K562 (cell line): ENCODE results near the gene P2RX5. TPM values are rescaled to one million over a fixed set of nuclear protein-coding genes. Genes with fewer than 3 reads are reported as not detected.

ENCODE experiments used
- ATAC-seq: fragments of 200-7000 bp; cut with Tn5 transposase; 3 replicates; pipeline ENCODE4 v1.9.1; 2020; ENCODE audit warnings: moderate library complexity
- BruUV-seq: library from RNA; stranded (reverse); fragments of 400-500 nt; replicated peaks from 2 replicates; lab custom pipeline; 2021; lab: Mats Ljungman, UMichigan
- CTCF ChIA-PET: fragments of 300-600 bp; formaldehyde crosslinking; extraction: SDS; loops from one replicate; lab custom pipeline; 2021; ENCODE audit warnings: low intra/inter-chr PET ratio; lab: Yijun Ruan, JAX
- POLR2A ChIA-PET: fragments of 300-600, 350-650 bp; sonication (Branson Sonifier 250); formaldehyde crosslinking; extraction: SDS; loops from one replicate; lab custom pipeline; 2021; ENCODE audit warnings: antibody characterized with exemption, inconsistent platforms; lab: Yijun Ruan, JAX
- DNase-seq, 4 experiments: peaks; one replicate each; pipeline versions ENCODE4 v3.0.0 to v3.0.0-alpha.2; 2011 to 2018; ENCODE audit warnings: low spot score in 3 of 4, mixed read lengths in 3 of 4; ENCODE audit errors: extremely low read depth in 1 of 4
- FAIRE-seq: peaks from 2 replicates; lab custom pipeline; 2011; peaks lifted over from hg19 to GRCh38; lab: Jason Lieb, UNC
- H2AFZ ChIP-seq: 2 replicates; pipeline ENCODE4 v1.6.0; 2011; ENCODE audit warnings: low read depth, low read length, control low read depth, inconsistent platforms
- H3K27ac ChIP-seq: fragments of 200-600 bp; 3 replicates; pipeline ENCODE4 v1.8.0; 2011; ENCODE audit warnings: low read depth, mild to moderate bottlenecking, control low read depth, inconsistent platforms, low read length, moderate library complexity, mixed read lengths; ENCODE audit errors: extremely low read depth
- H3K27me3 ChIP-seq, 2 experiments: fragments of 300-600 bp in 1 of 2; 2 replicates in 1 of 2; 3 replicates in 1 of 2; pipeline versions ENCODE4 v1.6.0 to v1.8.0; 2011; ENCODE audit warnings: inconsistent platforms in 2 of 2, low read length in 2 of 2, mild to moderate bottlenecking in 1 of 2, mixed read lengths in 1 of 2, moderate library complexity in 1 of 2; ENCODE audit not compliant: control insufficient read depth in 2 of 2, insufficient read depth in 2 of 2
- H3K36me3 ChIP-seq: fragments of 300-600 bp; 3 replicates; pipeline ENCODE4 v1.8.0; 2011; ENCODE audit warnings: mild to moderate bottlenecking, low read length, inconsistent platforms; ENCODE audit not compliant: control insufficient read depth, insufficient read depth
- H3K4me1 ChIP-seq, 2 experiments: fragments of 200-600 bp in 1 of 2; replicated peaks in 1 of 2; 2 replicates in 1 of 2; 3 replicates in 1 of 2; pipeline versions ENCODE4 v1.5.1 to v1.8.0; 2011; ENCODE audit warnings: inconsistent platforms in 2 of 2, low read length in 2 of 2, mild to moderate bottlenecking in 1 of 2, mixed read lengths in 1 of 2, moderate library complexity in 1 of 2; ENCODE audit not compliant: control insufficient read depth in 2 of 2, insufficient read depth in 2 of 2
- H3K4me2 ChIP-seq: 2 replicates; pipeline ENCODE4 v1.6.1; 2011; ENCODE audit warnings: low read length, control low read depth, inconsistent platforms, mixed read lengths; ENCODE audit not compliant: insufficient read depth
- H3K4me3 ChIP-seq: fragments of 200-600 bp; sonication (generic), shearing (Covaris generic); 2 replicates; pipeline ENCODE4 v1.5.1; 2016; ENCODE audit warnings: control low read depth, inconsistent platforms
- H3K79me2 ChIP-seq: fragments of 200-600 bp; 3 replicates; pipeline ENCODE4 v1.8.0; 2011; ENCODE audit warnings: low read length, inconsistent platforms; ENCODE audit not compliant: control insufficient read depth, insufficient read depth
- H3K9ac ChIP-seq, 2 experiments: 2 replicates each; pipeline versions ENCODE4 v1.6.0 to v1.6.1; 2011; ENCODE audit warnings: low read depth in 2 of 2, low read length in 2 of 2, control low read depth in 1 of 2, inconsistent platforms in 1 of 2, mild to moderate bottlenecking in 1 of 2, mixed read lengths in 1 of 2; ENCODE audit not compliant: insufficient read depth in 1 of 2
- H3K9me1 ChIP-seq: one replicate; pipeline ENCODE4 v1.6.0; 2011; ENCODE audit warnings: inconsistent platforms, mild to moderate bottlenecking, low read length, moderate library complexity; ENCODE audit not compliant: control insufficient read depth, insufficient read depth
- H3K9me3 ChIP-seq: replicated peaks from 2 replicates; pipeline ENCODE4 v1.5.1; 2011; ENCODE audit warnings: low read depth, low read length, inconsistent platforms; ENCODE audit not compliant: control insufficient read depth, insufficient read depth
- H4K20me1 ChIP-seq: replicated peaks from 2 replicates; pipeline ENCODE4 v1.6.1; 2011; ENCODE audit warnings: low read length, inconsistent platforms, mixed read lengths; ENCODE audit not compliant: control insufficient read depth, insufficient read depth
- CBFA2T3 ChIP-seq: fragments of 450-650 bp; IDR thresholded peaks from 2 replicates; pipeline ENCODE4 v1.6.1; 2017
- CHD1 ChIP-seq: fragments of 200-600 bp; sonication (generic); IDR thresholded peaks from one replicate; pipeline ENCODE4 v1.6.1; 2012; ENCODE audit warnings: mild to moderate bottlenecking, moderate library complexity, low read length, inconsistent platforms
- CREM ChIP-seq: IDR thresholded peaks from 2 replicates; pipeline ENCODE4 v1.6.1; 2014; ENCODE audit warnings: antibody characterized with exemption, low read depth
- DPF2 ChIP-seq: fragments of 450-650 bp; IDR thresholded peaks from 2 replicates; pipeline ENCODE4 v1.6.1; 2016
- EWSR1 ChIP-seq: fragments of 450-650 bp; IDR thresholded peaks from 2 replicates; pipeline ENCODE4 v1.6.1; 2018; ENCODE audit warnings: borderline replicate concordance, mild to moderate bottlenecking, low read depth, moderate library complexity; ENCODE audit not compliant: partially characterized antibody
- HNRNPK ChIP-seq: fragments of 200-400 bp; formaldehyde crosslinking; IDR thresholded peaks from one replicate; pipeline ENCODE4 v1.6.1; 2018; ENCODE audit warnings: mild to moderate bottlenecking, low read depth, low read length; ENCODE audit not compliant: poor library complexity, severe bottlenecking
- HNRNPL ChIP-seq: fragments of 200-400 bp; formaldehyde crosslinking; IDR thresholded peaks from 2 replicates; pipeline ENCODE4 v1.6.1; 2017; ENCODE audit warnings: low read depth, mild to moderate bottlenecking, low read length
- KDM5B ChIP-seq: fragments of 200-600 bp; sonication (generic); IDR thresholded peaks from 2 replicates; pipeline ENCODE4 v1.6.1; 2012; ENCODE audit warnings: low read depth, mild to moderate bottlenecking, moderate library complexity, low read length, control low read depth, inconsistent platforms; ENCODE audit not compliant: insufficient replicate concordance
- MTF1 ChIP-seq: fragments of 250-450 bp; sonication (Bioruptor Pico); IDR thresholded peaks from 2 replicates; pipeline ENCODE4 v1.9.0; 2021; ENCODE audit warnings: moderate library complexity, mild to moderate bottlenecking, inconsistent platforms, borderline replicate concordance
- SRSF1 ChIP-seq: fragments of 200-400 bp; formaldehyde crosslinking; IDR thresholded peaks from 2 replicates; pipeline ENCODE4 v1.6.1; 2017; ENCODE audit warnings: mild to moderate bottlenecking, low read depth, low read length, moderate library complexity
- STAT5B ChIP-seq: fragments of 250-450 bp; sonication (Bioruptor Pico); IDR thresholded peaks from 2 replicates; pipeline ENCODE4 v1.8.0; 2021; ENCODE audit warnings: mild to moderate bottlenecking, inconsistent platforms
- ZNF253 ChIP-seq: fragments of 250-450 bp; sonication (Bioruptor Pico); conservative IDR thresholded peaks from 2 replicates; pipeline ENCODE4 v1.6.1; 2021; ENCODE audit warnings: mild to moderate bottlenecking
- WGBS: fragments of 100-300 bp; shearing (Covaris generic); methylation state at CpG from one replicate; pipeline ENCODE4 v1.1.6; 2016; ENCODE audit warnings: low coverage, mixed read lengths; ENCODE audit not compliant: insufficient coverage; ENCODE audit errors: missing lambda C conversion rate; 5-methylcytosine and 5-hydroxymethylcytosine counted together
- in situ Hi-C: fragments of 300-500 bp; cut with MboI; formaldehyde crosslinking; loops from 4 replicates; pipeline ENCODE4 v1.15.0; 2018; ENCODE audit warnings: inconsistent platforms, mixed read lengths
- intact Hi-C: fragments of 100-400 bp; cut with micrococcal nuclease; formaldehyde crosslinking; loops from 2 replicates; pipeline ENCODE4 v1.14.2; 2022
- polyA plus RNA-seq, 8 experiments: library from polyadenylated mRNA; depleted of rRNA in 4 of 8; stranded (reverse) in 5 of 8; unstranded in 3 of 8; fragments of >200 nt; fragmentation: Nextera tagmentation in 2 of 8; fragmentation: Illumina TruSeq in 1 of 8; extraction: Ambion mirVana in 2 of 8; extraction: Trizol in 1 of 8; gene quantifications; 2 replicates each; pipeline versions ENCODE4 v1.2.1 to v1.2.3, GENCODE V29; 2011 to 2014; ENCODE audit warnings: inconsistent platforms in 1 of 8, missing spikeins in 1 of 8
- total RNA-seq, 7 experiments: library from RNA; depleted of rRNA in 6 of 7; stranded (reverse); fragments of >200 nt in 6 of 7; fragmentation: Illumina TruSeq in 2 of 7; extraction: Trizol in 2 of 7; gene quantifications; 2 replicates each; pipeline versions ENCODE4 v1.2.1 to v1.2.3, GENCODE V29; 2011 to 2021; ENCODE audit warnings: low replicate concordance in 1 of 7
- TF ChIP-seq, protein P1 (sequence below): sonication (generic); formaldehyde crosslinking; IDR thresholded peaks from 2 replicates; pipeline ENCODE4 v1.8.0; 2023; ENCODE audit warnings: mild to moderate bottlenecking, missing genetic modification reagents
- TF ChIP-seq, protein P2 (sequence below): sonication (generic); formaldehyde crosslinking; IDR thresholded peaks from 2 replicates; pipeline ENCODE4 v1.8.1; 2023; ENCODE audit warnings: mild to moderate bottlenecking, missing genetic modification reagents, moderate library complexity
- TF ChIP-seq, protein P3 (sequence below): fragments of 250-450 bp; sonication (Bioruptor Pico); IDR thresholded peaks from 2 replicates; pipeline ENCODE4 v1.5.0; 2021

P2RX5 gene
- total and polyA plus RNA-seq, 9 of the 15 experiments (the other 6 are each of a cell fraction or from before 2014, with no cell fraction given) = 0.31 to 4.0 (median 1.3) TPM

DNA sequence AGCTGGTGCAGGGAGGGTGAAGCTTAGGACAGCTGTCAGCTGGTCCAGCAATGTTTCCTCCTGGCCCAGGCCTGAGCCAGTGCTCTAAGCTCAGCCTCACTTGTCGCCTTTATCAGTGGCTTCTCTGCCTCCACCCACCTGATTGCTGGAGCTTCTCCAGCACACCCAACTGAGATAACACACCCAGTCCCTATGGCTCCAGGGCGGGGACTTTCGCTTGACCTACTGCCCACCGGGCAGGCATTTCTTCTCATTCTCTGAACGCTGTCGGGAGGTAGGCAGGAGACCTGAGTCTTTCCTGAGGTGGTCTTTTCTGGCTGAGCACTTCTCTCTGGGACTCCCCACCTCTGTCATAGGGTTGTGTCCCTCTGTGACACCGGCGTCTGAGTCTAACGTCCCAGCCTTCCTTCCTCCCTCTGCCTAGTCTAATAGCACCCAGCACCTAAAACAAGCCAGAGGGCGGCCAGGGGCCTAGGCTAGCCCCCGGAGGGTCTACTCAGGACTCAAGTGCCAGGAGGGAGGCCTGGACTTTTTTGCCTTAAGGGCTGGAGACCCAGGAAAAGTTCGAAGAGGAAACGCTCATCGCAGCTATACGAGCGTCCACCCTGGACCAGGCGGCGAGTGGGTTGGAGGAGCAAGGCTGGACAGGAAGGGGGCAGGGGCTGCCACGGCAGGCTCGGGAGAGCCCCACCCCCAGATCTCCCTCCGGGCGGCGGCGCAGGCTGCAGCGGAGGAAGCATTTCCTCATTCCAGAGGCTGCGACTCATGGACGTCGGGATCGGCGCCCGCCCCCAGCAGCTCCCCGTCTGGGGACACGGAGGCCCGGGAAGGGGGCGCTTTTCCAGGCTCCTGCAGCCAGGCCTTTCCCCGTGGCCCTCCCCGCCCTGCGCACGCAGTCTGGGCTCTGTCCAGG lies 28.3 kb downstream of the P2RX5 start:
- intact Hi-C loops (no loop called here), in situ Hi-C loops (no loop called here)
- Histone ChIP-seq H3K4me1 (peaks cover 6 to 37% of the 10 kb centered on the region in 2 experiments; a peak in 4 of 5 replicates), H3K9me3 (no peaks in the 10 kb centered on the region), H3K9me1 (peaks cover 6% of the 10 kb centered on the region), H3K4me3 (peak overlapping the region; percentile 87), H3K9ac (peak overlapping the region; percentile 53 to 90), H3K4me2 (peak overlapping the region; percentile 79), H3K79me2 (peaks cover 20% of the 10 kb centered on the region), H2AFZ (peak overlapping the region; percentile 75), H4K20me1 (0 out of 2 replicates have a peak, but pooled peaks cover 16% of the 10 kb centered on the region), H3K27ac (peak overlapping the region; percentile 57), H3K27me3 (no peaks in the 10 kb centered on the region), H3K36me3 (peaks cover 7% of the 10 kb centered on the region; the same call in 2 of the 3 replicates)
- ChIA-PET POLR2A (interaction anchor here (0.6 to 1.6 kb wide), 5 partner anchors 9 to 27 kb away, joined by 3 to 5 read pairs (median 3); no protein-coding TSS in a partner anchor), CTCF (no interaction called here)
- TSS peak; percentile 39 for BruUV-seq
- ATAC-seq (peak; percentile 76), FAIRE-seq (peak; percentile 90), DNase-seq (peak; percentile 51 to 88 (median 74))
- WGBS = 0% methylated on average over 18 of the region's 39 CpGs
- TF ChIP-seq KDM5B (peak; percentile 21), CREM (0 out of 2 replicates have a peak, but pooled peaks have one; percentile 44), CHD1 (peak; percentile 38), DPF2 (peak; percentile 52; the same call in 1 of the 2 replicates), HNRNPL (no peak), SRSF1 (no peak), CBFA2T3 (peak; percentile 81), EWSR1 (no peak), MTF1 (CRISPR knock-in tag) (no peak), ZNF253 (CRISPR knock-in tag) (no peak), HNRNPK (no peak), STAT5B (CRISPR knock-in tag) (no peak)
- TF ChIP-seq, protein P1, sequence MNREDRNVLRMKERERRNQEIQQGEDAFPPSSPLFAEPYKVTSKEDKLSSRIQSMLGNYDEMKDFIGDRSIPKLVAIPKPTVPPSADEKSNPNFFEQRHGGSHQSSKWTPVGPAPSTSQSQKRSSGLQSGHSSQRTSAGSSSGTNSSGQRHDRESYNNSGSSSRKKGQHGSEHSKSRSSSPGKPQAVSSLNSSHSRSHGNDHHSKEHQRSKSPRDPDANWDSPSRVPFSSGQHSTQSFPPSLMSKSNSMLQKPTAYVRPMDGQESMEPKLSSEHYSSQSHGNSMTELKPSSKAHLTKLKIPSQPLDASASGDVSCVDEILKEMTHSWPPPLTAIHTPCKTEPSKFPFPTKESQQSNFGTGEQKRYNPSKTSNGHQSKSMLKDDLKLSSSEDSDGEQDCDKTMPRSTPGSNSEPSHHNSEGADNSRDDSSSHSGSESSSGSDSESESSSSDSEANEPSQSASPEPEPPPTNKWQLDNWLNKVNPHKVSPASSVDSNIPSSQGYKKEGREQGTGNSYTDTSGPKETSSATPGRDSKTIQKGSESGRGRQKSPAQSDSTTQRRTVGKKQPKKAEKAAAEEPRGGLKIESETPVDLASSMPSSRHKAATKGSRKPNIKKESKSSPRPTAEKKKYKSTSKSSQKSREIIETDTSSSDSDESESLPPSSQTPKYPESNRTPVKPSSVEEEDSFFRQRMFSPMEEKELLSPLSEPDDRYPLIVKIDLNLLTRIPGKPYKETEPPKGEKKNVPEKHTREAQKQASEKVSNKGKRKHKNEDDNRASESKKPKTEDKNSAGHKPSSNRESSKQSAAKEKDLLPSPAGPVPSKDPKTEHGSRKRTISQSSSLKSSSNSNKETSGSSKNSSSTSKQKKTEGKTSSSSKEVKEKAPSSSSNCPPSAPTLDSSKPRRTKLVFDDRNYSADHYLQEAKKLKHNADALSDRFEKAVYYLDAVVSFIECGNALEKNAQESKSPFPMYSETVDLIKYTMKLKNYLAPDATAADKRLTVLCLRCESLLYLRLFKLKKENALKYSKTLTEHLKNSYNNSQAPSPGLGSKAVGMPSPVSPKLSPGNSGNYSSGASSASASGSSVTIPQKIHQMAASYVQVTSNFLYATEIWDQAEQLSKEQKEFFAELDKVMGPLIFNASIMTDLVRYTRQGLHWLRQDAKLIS = peak; percentile 62; the same call in 1 of the 2 replicates
- TF ChIP-seq, protein P2, sequence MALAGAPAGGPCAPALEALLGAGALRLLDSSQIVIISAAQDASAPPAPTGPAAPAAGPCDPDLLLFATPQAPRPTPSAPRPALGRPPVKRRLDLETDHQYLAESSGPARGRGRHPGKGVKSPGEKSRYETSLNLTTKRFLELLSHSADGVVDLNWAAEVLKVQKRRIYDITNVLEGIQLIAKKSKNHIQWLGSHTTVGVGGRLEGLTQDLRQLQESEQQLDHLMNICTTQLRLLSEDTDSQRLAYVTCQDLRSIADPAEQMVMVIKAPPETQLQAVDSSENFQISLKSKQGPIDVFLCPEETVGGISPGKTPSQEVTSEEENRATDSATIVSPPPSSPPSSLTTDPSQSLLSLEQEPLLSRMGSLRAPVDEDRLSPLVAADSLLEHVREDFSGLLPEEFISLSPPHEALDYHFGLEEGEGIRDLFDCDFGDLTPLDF (CRISPR knock-in tag) = no peak
- TF ChIP-seq, protein P3, sequence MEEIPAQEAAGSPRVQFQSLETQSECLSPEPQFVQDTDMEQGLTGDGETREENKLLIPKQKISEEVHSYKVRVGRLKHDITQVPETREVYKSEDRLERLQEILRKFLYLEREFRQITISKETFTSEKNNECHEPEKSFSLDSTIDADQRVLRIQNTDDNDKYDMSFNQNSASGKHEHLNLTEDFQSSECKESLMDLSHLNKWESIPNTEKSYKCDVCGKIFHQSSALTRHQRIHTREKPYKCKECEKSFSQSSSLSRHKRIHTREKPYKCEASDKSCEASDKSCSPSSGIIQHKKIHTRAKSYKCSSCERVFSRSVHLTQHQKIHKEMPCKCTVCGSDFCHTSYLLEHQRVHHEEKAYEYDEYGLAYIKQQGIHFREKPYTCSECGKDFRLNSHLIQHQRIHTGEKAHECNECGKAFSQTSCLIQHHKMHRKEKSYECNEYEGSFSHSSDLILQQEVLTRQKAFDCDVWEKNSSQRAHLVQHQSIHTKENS (CRISPR knock-in tag) = no peak
